Memory B cell (primary cell): ENCODE data around the gene ABCB11.
"Not testable (repeated sequence)": the region's sequence is repeated elsewhere in the genome, so short reads cannot be mapped to it uniquely, and the experiment has no call there.

Source experiments
- ATAC-seq: fragments of 150-1000 bp; cut with Tn5 transposase; 2 replicates; pipeline ENCODE4 v1.10.0; 2021; ENCODE audit warnings: low read depth, mild to moderate bottlenecking, moderate library complexity
- DNase-seq, 2 donors: peaks; one replicate each; pipeline ENCODE4 v3.0.0; 2022; ENCODE audit warnings: low spot score in 2 of 2
- H3K27ac Mint-ChIP-seq: one replicate; pipeline ENCODE4 v1.8.0; 2022; ENCODE audit warnings: mild to moderate bottlenecking, moderate library complexity, mixed read lengths
- H3K27me3 Mint-ChIP-seq: one replicate; pipeline ENCODE4 v1.8.0; 2022; ENCODE audit warnings: mixed read lengths
- H3K36me3 Mint-ChIP-seq: one replicate; pipeline ENCODE4 v1.8.0; 2022; ENCODE audit warnings: mild to moderate bottlenecking, mixed read lengths
- H3K4me1 Mint-ChIP-seq: one replicate; pipeline ENCODE4 v1.8.0; 2022; ENCODE audit warnings: mixed read lengths
- H3K4me3 Mint-ChIP-seq: one replicate; pipeline ENCODE4 v1.8.0; 2022; ENCODE audit warnings: mild to moderate bottlenecking, moderate library complexity, mixed read lengths
- H3K9me3 Mint-ChIP-seq: one replicate; pipeline ENCODE4 v1.8.0; 2022; ENCODE audit warnings: mixed read lengths

The ABCB11 gene

DNA sequence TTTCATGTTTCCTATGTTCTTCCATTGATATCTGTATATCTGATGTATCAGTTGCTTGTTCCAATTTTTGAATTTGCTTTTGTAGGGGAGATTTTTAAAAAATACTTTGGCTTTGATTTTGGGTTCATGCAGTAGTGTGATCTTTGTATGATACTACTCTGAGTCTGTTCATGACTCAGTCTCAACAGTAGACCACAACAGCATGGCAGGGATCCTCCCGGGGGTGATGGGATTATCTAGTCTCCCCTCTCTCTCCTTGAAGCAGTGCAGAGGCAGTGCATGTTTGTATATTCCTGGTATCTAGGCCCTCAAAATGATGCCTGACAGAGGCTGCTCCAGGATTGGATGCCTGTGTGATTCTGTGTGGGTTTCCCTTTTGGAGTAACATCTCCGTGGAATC, 74.7 kb downstream of the ABCB11 start:
- peaks cover 6% of the 10 kb centered on the region for H3K9me3 Mint-ChIP-seq

DNA sequence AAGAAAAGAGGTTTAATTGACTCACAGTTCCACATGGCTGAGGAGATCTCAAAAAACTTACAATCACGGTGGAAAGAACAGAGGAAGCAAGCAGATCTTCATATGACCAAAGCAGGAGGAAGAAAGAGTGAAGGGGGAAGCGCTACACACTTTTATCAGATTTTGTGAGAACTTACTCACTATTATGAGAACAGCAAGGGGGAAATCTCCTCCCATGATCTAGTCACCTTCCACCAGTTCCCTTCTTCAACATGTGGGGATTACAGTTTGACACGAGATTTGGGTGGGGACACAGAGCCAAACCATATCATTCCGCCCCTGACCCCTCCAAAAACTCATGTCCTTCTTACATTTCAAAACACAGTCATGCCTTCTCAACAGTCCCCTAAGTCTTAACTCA, 75.8 kb downstream of the ABCB11 start:
- no peak overlapping the region for H3K27ac Mint-ChIP-seq
- H3K9me3 Mint-ChIP-seq: peaks cover 6% of the 10 kb centered on the region
- ATAC-seq (no peak), DNase-seq (no peak)
- H3K27me3 Mint-ChIP-seq: peaks cover 2% of the 10 kb centered on the region
- no peaks in the 10 kb centered on the region for H3K36me3 Mint-ChIP-seq
- no peaks in the 10 kb centered on the region for H3K4me1 Mint-ChIP-seq
- no peak overlapping the region for H3K4me3 Mint-ChIP-seq

More for the DNA sequence above, 74.7 kb downstream of the ABCB11 start:
- ATAC-seq (no peak), DNase-seq (no peak)
- H3K4me3 Mint-ChIP-seq: no peak overlapping the region
- H3K27ac Mint-ChIP-seq: no peak overlapping the region
- H3K4me1 Mint-ChIP-seq: no peaks in the 10 kb centered on the region
- H3K27me3 Mint-ChIP-seq: peaks cover 2% of the 10 kb centered on the region
- no peaks in the 10 kb centered on the region for H3K36me3 Mint-ChIP-seq

- Mint-ChIP-seq H3K27me3 (peaks cover 2% of the 10 kb centered on the region), H3K9me3 (peaks cover 6% of the 10 kb centered on the region), H3K36me3 (no peaks in the 10 kb centered on the region), H3K4me1 (no peaks in the 10 kb centered on the region), H3K27ac (no peak overlapping the region), H3K4me3 (no peak overlapping the region)
- ATAC-seq (no peak), DNase-seq (no peak)
Observed at GRCh38 chr2:168954256-168954655, 76.9 kb downstream of the ABCB11 start.

DNA sequence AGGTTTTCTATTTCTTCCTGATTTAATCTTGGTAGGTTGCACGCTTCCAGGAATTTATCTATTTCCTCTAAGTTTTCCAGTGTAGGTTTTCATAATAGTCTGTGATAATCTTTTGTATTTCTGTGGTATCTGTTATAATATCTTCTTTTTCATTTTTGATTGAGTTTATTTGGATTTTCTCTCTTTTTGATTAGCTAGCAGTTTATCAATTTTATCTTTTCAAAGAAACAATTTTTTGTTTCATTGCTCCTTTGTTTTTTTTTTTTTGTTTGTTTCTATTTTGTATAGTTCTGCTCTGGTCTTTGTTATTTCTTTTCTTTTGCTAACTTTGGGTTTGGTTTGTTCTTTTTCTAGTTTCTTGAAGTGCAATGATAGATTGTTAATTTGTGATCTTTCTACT, 78.7 kb downstream of the ABCB11 start:
- Mint-ChIP-seq H3K27me3 (peaks cover 2% of the 10 kb centered on the region), H3K9me3 (peaks cover 6% of the 10 kb centered on the region)

DNA sequence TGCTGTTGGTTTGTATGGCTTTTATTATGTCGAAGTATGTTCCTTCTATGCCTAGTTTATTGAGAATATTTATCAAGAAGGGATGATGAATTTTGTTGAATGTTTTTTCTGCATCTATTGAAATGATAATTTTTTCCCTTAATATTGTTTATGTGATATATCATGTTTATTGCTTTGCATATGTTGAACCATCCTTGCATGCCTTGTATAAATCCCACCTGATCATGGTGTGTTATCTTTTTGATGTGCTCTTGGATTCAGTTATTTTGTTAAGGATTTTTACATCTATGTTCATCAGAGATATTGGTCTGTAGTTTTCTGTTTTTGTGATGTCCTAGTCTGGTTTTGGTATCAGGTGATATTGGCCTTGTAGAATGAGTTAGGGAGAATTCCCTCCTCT, 79.3 kb downstream of the ABCB11 start:
- no peak for ATAC-seq

More for the DNA sequence above, 78.7 kb downstream of the ABCB11 start:
- Mint-ChIP-seq H3K36me3 (no peaks in the 10 kb centered on the region), H3K4me3 (no peak overlapping the region), H3K4me1 (no peaks in the 10 kb centered on the region), H3K27ac (no peak overlapping the region)
- DNase-seq: no peak
- ATAC-seq: no peak

DNA sequence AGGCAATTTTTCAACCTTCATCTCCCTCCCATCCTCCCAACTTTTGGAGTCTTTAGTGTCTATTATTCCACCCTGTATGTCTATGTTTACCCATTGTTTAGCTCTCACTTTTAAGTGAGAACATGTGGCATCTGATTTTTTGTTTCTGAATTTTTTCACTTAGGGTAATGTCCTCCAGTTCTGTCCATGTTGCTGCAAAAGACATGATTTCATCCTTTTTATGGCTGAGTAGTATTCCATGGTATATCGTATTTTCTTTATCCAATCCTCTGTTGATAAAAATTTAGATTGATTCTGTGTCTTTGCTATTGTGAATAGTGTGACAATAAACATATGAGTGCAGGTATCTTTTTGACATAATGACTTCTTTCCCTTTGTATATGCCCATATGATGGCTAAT, 81.8 kb downstream of the ABCB11 start:
- no peaks in the 10 kb centered on the region for H3K27me3 Mint-ChIP-seq
- H3K36me3 Mint-ChIP-seq: no peaks in the 10 kb centered on the region
- peaks cover 6% of the 10 kb centered on the region for H3K9me3 Mint-ChIP-seq
- no peak overlapping the region for H3K27ac Mint-ChIP-seq
- ATAC-seq: no peak
- DNase-seq: no peak
- H3K4me1 Mint-ChIP-seq: no peaks in the 10 kb centered on the region
- no peak overlapping the region for H3K4me3 Mint-ChIP-seq

More for the DNA sequence above, 79.3 kb downstream of the ABCB11 start:
- Mint-ChIP-seq H3K4me3 (no peak overlapping the region), H3K36me3 (no peaks in the 10 kb centered on the region), H3K27me3 (peaks cover under 1% of the 10 kb centered on the region), H3K27ac (no peak overlapping the region), H3K9me3 (peaks cover 6% of the 10 kb centered on the region), H3K4me1 (no peaks in the 10 kb centered on the region)
- DNase-seq: no peak

GRCh38 chr2:168948621-168949212, 82.4 kb downstream of the ABCB11 start:
- H3K4me3 Mint-ChIP-seq: no peak overlapping the region
- no peaks in the 10 kb centered on the region for H3K4me1 Mint-ChIP-seq
- H3K27me3 Mint-ChIP-seq: no peaks in the 10 kb centered on the region
- H3K9me3 Mint-ChIP-seq: peaks cover 6% of the 10 kb centered on the region
- no peak overlapping the region for H3K27ac Mint-ChIP-seq
- DNase-seq (no peak), ATAC-seq (no peak)
- H3K36me3 Mint-ChIP-seq: no peaks in the 10 kb centered on the region

DNA sequence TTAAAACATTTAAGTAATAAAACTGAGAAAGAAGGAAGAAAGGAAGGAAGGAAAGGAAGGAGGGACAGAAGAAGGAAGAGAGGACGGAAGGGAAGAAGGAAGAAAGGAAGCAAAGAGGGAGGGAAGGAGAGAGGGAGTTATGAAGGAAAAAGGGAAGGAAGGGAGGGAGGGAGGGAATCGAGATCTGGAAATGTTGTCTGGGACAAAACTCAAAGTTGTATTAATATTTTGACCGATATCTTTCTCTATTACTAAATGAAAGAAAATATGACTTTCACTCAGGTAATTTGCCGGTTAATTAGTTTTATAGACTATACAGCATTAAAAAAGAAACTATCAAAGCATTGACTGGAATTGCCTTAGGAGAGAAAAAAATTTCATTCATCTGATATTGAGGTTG, 85.6 kb downstream of the ABCB11 start:
- DNase-seq (no peak), ATAC-seq (no peak)
- Mint-ChIP-seq H3K27ac (no peak overlapping the region), H3K9me3 (no peaks in the 10 kb centered on the region), H3K36me3 (no peaks in the 10 kb centered on the region), H3K4me1 (no peaks in the 10 kb centered on the region), H3K4me3 (no peak overlapping the region), H3K27me3 (no peaks in the 10 kb centered on the region)

DNA sequence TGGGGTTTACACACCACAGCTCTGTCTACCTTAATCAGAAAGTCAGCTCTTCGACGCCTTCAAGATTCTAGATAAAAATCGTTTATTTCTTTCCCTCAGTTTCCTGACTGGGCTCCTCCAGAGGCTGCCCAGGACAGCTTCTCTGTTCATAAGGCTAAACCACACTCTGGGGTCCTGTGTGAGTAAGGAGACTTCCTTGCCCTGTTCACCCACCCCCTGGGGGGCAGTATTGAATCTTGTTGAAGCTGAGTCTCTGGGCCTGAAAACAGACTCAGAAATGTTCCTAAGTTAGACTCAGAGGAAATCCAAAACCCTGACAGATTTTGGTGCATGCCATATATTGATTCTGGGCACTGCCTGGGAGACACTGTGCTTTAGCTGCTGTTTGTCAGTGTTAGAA, 87.1 kb downstream of the ABCB11 start:
- no peak for ATAC-seq
- Mint-ChIP-seq H3K4me1 (no peaks in the 10 kb centered on the region), H3K36me3 (no peaks in the 10 kb centered on the region), H3K27me3 (no peaks in the 10 kb centered on the region), H3K4me3 (no peak overlapping the region), H3K27ac (no peak overlapping the region), H3K9me3 (no peaks in the 10 kb centered on the region)
- no peak for DNase-seq

GRCh38 chr2:168941297-168941696, 89.8 kb downstream of the ABCB11 start:
- no peak overlapping the region for H3K27ac Mint-ChIP-seq
- no peaks in the 10 kb centered on the region for H3K36me3 Mint-ChIP-seq
- H3K4me3 Mint-ChIP-seq: no peak overlapping the region
- ATAC-seq (no peak), DNase-seq (no peak)
- H3K27me3 Mint-ChIP-seq: no peaks in the 10 kb centered on the region
- no peaks in the 10 kb centered on the region for H3K9me3 Mint-ChIP-seq
- H3K4me1 Mint-ChIP-seq: no peaks in the 10 kb centered on the region

- no peak for DNase-seq
- no peaks in the 10 kb centered on the region for H3K9me3 Mint-ChIP-seq
- no peak overlapping the region for H3K27ac Mint-ChIP-seq
- H3K27me3 Mint-ChIP-seq: no peaks in the 10 kb centered on the region
- no peak for ATAC-seq
- H3K36me3 Mint-ChIP-seq: no peaks in the 10 kb centered on the region
- no peaks in the 10 kb centered on the region for H3K4me1 Mint-ChIP-seq
- H3K4me3 Mint-ChIP-seq: no peak overlapping the region
Observed at GRCh38 chr2:168939918-168940317, 91.2 kb downstream of the ABCB11 start.

GRCh38 chr2:168939061-168939460, 92.1 kb downstream of the ABCB11 start:
- ATAC-seq: no peak
- no peak overlapping the region for H3K4me3 Mint-ChIP-seq
- no peaks in the 10 kb centered on the region for H3K36me3 Mint-ChIP-seq
- no peaks in the 10 kb centered on the region for H3K27me3 Mint-ChIP-seq
- no peak for DNase-seq
- no peaks in the 10 kb centered on the region for H3K9me3 Mint-ChIP-seq
- no peaks in the 10 kb centered on the region for H3K4me1 Mint-ChIP-seq
- no peak overlapping the region for H3K27ac Mint-ChIP-seq

- Mint-ChIP-seq H3K27me3 (peaks cover 4% of the 10 kb centered on the region), H3K4me1 (no peaks in the 10 kb centered on the region), H3K27ac (no peak overlapping the region), H3K4me3 (no peak overlapping the region), H3K9me3 (no peaks in the 10 kb centered on the region), H3K36me3 (no peaks in the 10 kb centered on the region)
- DNase-seq: no peak
- no peak for ATAC-seq
Observed at GRCh38 chr2:168935810-168936581, 95.1 kb downstream of the ABCB11 start.

DNA sequence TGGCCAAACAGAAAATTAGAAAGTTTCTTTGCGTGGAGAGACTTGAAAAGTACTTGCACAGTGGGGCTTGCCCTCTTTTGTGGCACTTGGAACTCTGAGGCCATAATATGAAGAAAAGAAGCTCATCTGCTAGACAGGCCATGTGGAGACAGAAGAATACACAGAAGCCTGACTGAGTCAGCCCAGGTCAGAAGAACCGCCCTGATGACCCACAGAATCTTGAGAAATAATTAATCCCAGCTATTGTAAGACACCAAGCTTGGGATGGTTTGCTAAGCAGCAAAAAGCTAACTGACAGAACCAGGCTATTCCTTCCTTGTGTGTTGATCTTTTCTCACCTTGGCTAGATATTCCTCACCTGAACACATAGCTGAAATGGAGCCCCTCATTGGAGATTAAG, 96.3 kb downstream of the ABCB11 start:
- H3K27me3 Mint-ChIP-seq: peaks cover 7% of the 10 kb centered on the region
- DNase-seq (no peak), ATAC-seq (no peak)
- H3K4me3 Mint-ChIP-seq: no peak overlapping the region
- no peak overlapping the region for H3K27ac Mint-ChIP-seq
- no peaks in the 10 kb centered on the region for H3K9me3 Mint-ChIP-seq
- H3K4me1 Mint-ChIP-seq: peaks cover 2% of the 10 kb centered on the region
- no peaks in the 10 kb centered on the region for H3K36me3 Mint-ChIP-seq

GRCh38 chr2:168932174-168932573, 99.0 kb downstream of the ABCB11 start:
- H3K4me1 Mint-ChIP-seq, H3K27me3 Mint-ChIP-seq, H3K36me3 Mint-ChIP-seq, H3K4me3 Mint-ChIP-seq, DNase-seq, ATAC-seq, H3K27ac Mint-ChIP-seq, H3K9me3 Mint-ChIP-seq: not testable (repeated sequence)
